Stimulated activated CD4-positive, alpha-beta T cell treated with anti-CD3 and anti-CD28 coated beads, Interleukin-2, amount 100 ng/mL, for 4 hours (primary cell): ENCODE measurements around the gene NCS1.

Experiments
- DNase-seq: peaks from one replicate; pipeline ENCODE4 v3.0.0-alpha.2; 2020; ENCODE audit warnings: low read depth

Gene NCS1

DNA sequence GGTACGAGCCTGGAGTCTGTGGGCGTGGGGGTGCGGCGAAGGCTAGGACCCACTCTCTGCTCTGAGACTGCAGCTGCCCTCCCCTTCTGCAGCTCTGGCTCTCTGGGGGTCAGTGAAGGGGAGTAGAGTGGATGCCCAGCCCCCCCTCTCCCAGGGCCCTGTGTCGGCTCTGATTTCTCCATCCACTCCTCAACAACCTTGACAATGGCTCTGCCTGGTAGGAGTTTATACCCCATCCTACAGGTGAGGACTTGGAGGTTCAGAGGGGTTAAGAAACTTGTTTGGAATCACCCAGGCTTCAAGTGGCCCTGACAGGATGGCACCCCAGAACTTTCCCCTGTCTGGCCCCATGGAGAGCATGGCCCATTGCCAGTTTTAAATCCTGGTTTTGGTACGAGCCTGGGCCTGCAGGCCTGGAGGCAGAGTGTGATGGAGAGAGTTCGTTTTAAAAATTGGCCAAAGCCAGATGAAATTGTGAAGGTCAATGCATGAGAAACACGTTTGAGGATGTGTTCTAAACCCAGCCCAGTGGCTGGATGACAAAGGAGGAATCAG lies 22.3 kb downstream of the NCS1 start:
- no peak for DNase-seq

- no peak for DNase-seq
These were observed 23.4 kb downstream of the NCS1 start for GRCh38 chr9:130195638-130196037.

DNA sequence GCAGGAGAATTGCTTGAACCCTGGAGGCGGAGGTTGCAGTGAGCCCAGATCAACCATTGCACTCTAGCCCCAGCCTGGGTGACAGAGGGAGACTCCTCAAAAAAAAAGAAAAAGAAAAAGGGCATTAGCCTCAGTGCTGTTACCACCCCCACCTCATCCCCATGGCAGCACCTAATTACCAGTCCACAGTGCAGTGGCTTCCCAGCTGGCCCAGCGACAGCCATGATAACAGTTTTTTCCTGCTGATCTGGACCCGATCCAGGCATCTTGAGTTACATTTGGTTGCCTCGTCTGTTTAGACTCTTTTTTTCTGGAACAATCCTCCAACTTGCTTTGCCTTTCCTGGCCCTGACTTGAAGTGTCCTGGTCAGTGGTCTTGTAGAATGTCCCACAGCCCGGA lies 24.4 kb downstream of the NCS1 start:
- DNase-seq, result no peak

GRCh38 chr9:130197386-130197785 lies 25.2 kb downstream of the NCS1 start:
- no peak for DNase-seq

DNA sequence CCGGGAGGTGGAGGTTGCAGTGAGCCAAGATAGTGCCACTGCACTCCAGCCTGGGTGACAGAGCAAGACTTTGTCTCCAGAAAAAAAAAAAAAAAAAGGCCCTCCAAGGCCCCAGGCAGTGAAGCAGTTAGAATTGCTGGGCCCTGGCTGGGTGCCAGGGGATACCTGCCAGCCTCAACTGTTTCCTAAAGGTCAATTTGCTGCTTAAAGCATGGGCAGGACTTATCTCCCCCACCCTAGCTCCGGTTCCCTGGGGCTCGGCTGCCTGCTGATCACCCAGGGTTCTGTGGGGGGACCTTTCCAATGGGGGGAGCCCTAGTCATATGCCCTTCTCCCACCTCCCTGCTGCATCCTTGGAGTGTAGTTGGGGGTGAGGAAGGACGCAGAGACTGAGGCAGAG lies 25.7 kb downstream of the NCS1 start:
- DNase-seq, result no peak

DNA sequence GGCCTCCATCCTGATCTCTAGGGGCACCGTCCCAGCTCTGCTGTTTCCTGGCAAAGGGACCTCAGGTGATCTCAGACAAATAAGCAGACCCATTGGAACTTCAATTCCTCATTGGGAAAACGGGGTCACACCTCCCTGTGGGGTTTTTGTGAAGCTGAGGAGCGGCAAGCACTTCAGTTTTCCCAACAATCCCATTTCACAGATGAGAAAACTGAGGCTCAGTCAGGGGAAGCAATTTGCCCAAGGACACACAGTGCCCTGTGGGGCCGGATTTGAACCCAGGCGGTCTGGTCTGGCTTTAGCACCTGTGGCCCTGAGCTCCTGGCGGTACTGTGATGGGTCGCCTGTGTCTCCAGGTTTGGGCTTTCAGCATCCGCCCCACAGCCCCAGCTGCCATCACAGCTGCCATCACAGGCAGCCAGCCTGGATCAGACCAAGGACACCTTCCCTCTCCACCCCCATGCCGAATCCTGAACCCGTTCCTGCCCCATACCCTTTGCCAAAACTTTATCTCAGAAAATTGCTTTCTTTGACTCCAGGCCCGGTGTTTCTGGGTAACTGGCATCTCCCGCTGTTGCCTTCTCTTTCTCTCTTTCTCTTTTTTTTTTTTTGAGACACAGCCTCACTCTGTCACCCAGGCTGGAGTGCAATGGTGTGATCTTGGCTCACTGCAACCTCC lies 26.4 kb downstream of the NCS1 start:
- no peak for DNase-seq

GRCh38 chr9:130199605-130200004 lies 27.4 kb downstream of the NCS1 start:
- no peak for DNase-seq

- no peak for DNase-seq
These were observed 28.0 kb downstream of the NCS1 start for GRCh38 chr9:130200038-130200849.

- DNase-seq, result no peak
These were observed 29.2 kb downstream of the NCS1 start for GRCh38 chr9:130201399-130201873.

- no peak for DNase-seq
These were observed 29.8 kb downstream of the NCS1 start for GRCh38 chr9:130201974-130202373.

DNA sequence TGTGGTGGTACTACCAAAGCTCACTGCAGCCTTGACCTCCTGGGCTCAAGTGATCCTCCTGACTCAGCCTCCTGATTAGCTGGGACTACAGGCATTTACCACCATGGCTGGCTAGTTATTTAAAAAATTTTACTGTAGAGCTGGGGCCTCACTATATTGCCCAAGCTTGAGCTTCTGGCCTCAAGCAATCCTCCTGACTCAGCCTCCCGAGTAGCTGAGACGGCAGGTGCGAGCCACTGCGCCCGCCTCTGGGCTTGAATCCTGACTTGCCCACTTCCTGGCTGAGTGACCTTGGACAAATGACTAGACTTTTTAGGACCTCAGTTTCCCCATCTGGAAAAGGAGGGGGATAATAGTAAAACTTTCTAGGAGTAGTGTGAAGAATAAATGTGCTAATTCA lies 32.1 kb downstream of the NCS1 start:
- no peak for DNase-seq

- DNase-seq, result no peak
These were observed 32.8 kb downstream of the NCS1 start for GRCh38 chr9:130204959-130205358.

DNA sequence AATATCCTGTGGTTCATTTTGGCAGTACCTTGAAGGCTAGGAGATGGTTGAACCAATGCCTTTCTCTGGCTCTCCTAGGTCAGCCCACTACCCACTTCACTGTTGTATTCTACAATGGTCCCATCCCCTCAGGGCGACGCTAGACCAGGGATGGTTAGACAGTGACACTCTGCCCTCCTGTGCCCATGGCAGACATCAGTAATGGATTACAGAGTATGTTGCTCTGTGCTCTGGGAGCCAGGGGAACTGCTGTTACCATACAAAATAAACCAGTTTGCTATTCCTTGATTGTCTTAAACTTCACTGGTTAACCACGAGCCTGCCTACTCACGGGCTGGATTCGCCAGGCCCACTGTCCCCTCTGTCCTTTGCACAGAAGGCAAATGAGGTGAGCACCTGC lies 33.7 kb downstream of the NCS1 start:
- no peak for DNase-seq

DNA sequence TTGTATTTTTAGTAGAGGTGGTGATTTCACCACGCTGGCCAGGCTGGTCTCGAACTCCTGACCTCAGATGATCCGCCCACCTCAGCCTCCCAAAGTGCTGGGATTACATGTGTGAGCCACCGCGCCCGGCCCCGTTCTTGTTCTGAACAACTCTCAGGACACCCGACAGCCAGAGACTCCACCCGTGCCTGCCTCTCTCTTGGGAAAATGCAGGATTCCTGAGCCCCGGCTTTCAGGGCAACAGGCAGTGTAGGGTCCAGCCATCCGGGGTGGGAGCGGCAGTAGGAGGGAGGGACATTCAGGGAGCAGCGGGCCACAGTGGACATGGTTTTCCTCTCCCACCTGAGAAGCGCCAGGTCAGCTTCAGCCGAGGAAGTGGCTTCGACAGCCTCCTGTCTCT lies 34.4 kb downstream of the NCS1 start:
- DNase-seq, result no peak

- no peak for DNase-seq
These were observed 35.2 kb downstream of the NCS1 start for GRCh38 chr9:130207241-130207992.

GRCh38 chr9:130208600-130209347 lies 36.6 kb downstream of the NCS1 start:
- no peak for DNase-seq

GRCh38 chr9:130209422-130209821 lies 37.2 kb downstream of the NCS1 start:
- DNase-seq, result no peak

DNA sequence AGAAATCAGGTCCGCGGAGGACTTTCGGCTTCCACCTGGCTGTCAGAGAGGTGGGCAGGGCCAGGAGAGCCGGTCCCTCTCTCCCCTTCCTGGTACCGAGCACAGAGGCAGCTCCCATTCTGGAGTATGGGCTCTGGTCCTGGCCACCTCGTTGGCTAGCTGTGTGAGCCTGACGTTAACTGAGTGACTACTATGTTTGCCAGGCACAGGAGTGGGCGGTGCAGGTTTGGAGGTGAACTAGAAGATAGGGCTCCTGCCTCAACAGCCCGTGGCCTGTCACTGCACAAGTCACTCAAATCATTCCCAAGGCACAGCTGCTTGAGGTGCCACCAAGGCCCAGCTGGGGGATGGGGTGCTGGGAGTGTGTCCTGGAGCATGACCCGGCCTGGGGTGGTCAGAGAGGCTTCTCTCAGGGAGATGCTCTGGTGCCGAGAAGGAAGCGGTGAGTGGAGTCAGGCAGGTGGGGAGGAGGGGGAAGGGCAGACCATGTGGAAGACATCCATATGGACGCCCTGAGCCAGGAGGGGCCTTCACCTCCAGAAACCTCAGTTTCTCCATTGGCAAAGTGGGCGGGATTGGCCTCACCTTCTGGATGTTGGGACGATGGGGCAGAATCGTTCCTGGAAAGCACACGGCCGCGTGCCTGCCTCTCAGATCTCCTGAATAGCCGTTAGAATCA lies 39.5 kb downstream of the NCS1 start:
- DNase-seq, result no peak

DNA sequence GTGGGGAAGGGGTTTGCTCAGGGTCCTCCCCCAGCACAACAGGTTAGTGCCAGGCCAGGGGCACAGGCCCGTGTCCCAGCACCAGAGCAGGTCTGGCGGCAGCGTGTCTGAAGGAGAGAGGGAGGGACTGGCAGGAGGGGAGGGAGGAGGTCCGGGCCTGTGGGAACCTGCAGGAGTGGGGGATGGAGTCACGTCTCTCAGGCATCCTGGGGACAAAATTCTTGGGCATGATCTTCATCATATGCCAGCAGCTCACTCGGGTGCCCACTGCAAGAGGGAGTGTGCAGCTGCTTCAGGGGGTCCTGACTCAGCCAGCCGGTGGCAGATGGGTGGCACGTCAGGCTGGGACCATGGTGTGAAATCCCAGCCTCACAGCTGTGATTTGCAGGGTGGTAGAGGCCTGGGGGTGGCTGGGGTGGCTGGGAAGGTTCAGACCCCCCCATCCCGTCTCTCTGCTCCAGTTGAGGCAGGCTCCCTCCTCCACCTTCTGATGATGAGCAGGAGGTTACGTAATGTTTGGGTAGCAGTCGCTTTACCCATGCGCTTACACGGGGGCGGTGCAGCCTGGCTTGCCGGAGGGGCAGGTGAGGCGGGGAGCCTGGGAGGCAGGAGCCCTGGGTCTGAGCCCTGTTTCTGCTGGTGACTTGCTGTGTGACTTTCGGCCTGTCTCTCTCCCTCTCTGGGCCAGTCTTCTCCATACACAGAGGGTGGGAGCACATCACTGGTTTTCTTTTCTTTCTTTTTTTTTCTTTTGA lies 40.5 kb downstream of the NCS1 start:
- no peak for DNase-seq
